Astrocyte (in vitro differentiated cells and primary cell): Measurements from ENCODE around the gene FAM234B. TPM values are rescaled to one million over a fixed set of nuclear protein-coding genes. Genes with fewer than 3 reads are reported as not detected.
A peak's percentile ranks its signal among the peaks of the same experiment; 100 is the strongest.

Source experiments
- DNase-seq: peaks from one replicate; pipeline ENCODE4 v3.0.0-alpha.2; 2010; ENCODE audit warnings: low read depth
- FAIRE-seq: peaks from 2 replicates; lab custom pipeline; 2011; peaks lifted over from hg19 to GRCh38; lab: Jason Lieb, UNC
- H2AFZ ChIP-seq: 2 replicates; pipeline ENCODE4 v1.6.0; 2012; ENCODE audit warnings: low read depth, low read length, inconsistent platforms
- H3K27ac ChIP-seq: 2 replicates; pipeline ENCODE4 v1.5.1; 2011; ENCODE audit warnings: low read depth, low read length, inconsistent platforms
- H3K27me3 ChIP-seq: 2 replicates; pipeline ENCODE4 v1.6.0; 2011; ENCODE audit warnings: low read length, inconsistent platforms; ENCODE audit not compliant: insufficient read depth
- H3K36me3 ChIP-seq: 2 replicates; pipeline ENCODE4 v1.5.1; 2011; ENCODE audit warnings: low read length, inconsistent platforms; ENCODE audit not compliant: insufficient read depth
- H3K4me1 ChIP-seq: 2 replicates; pipeline ENCODE4 v1.5.1; 2011; ENCODE audit warnings: low read length, inconsistent platforms; ENCODE audit not compliant: insufficient read depth
- H3K4me2 ChIP-seq: 2 replicates; pipeline ENCODE4 v1.6.0; 2012; ENCODE audit warnings: low read length, inconsistent platforms
- H3K4me3 ChIP-seq: 2 replicates; pipeline ENCODE4 v1.5.1; 2011; ENCODE audit warnings: low read depth, mild to moderate bottlenecking, low read length, inconsistent platforms; ENCODE audit not compliant: insufficient read depth
- H3K79me2 ChIP-seq: 2 replicates; pipeline ENCODE4 v1.6.0; 2012; ENCODE audit warnings: mild to moderate bottlenecking, low read length, inconsistent platforms; ENCODE audit not compliant: insufficient read depth
- H3K9ac ChIP-seq: 2 replicates; pipeline ENCODE4 v1.6.0; 2012; ENCODE audit warnings: mild to moderate bottlenecking, low read length, inconsistent platforms
- H3K9me3 ChIP-seq: 2 replicates; pipeline ENCODE4 v1.5.1; 2012; ENCODE audit warnings: low read depth, mild to moderate bottlenecking, low read length, inconsistent platforms; ENCODE audit not compliant: insufficient read depth
- H4K20me1 ChIP-seq: 2 replicates; pipeline ENCODE4 v1.6.0; 2012; ENCODE audit warnings: low read length, inconsistent platforms; ENCODE audit not compliant: insufficient read depth
- H3K27ac Mint-ChIP-seq: one replicate; pipeline ENCODE4 v1.8.0; 2021; ENCODE audit warnings: mild to moderate bottlenecking, mixed read lengths; ENCODE audit not compliant: unreplicated experiment
- H3K27me3 Mint-ChIP-seq: one replicate; pipeline ENCODE4 v1.8.0; 2021; ENCODE audit warnings: low read depth, mixed read lengths; ENCODE audit not compliant: unreplicated experiment
- H3K36me3 Mint-ChIP-seq: one replicate; pipeline ENCODE4 v1.8.0; 2021; ENCODE audit warnings: low read depth, mixed read lengths; ENCODE audit not compliant: unreplicated experiment
- H3K4me1 Mint-ChIP-seq: one replicate; pipeline ENCODE4 v1.8.0; 2021; ENCODE audit warnings: low read depth, mixed read lengths; ENCODE audit not compliant: unreplicated experiment
- H3K4me3 Mint-ChIP-seq: one replicate; pipeline ENCODE4 v1.8.0; 2021; ENCODE audit warnings: mild to moderate bottlenecking, moderate library complexity, mixed read lengths; ENCODE audit not compliant: unreplicated experiment
- H3K9me3 Mint-ChIP-seq: one replicate; pipeline ENCODE4 v1.8.0; 2021; ENCODE audit warnings: mild to moderate bottlenecking, mixed read lengths; ENCODE audit not compliant: unreplicated experiment
- CTCF ChIP-seq: IDR thresholded peaks from 2 replicates; pipeline ENCODE4 v1.5.1; 2011; ENCODE audit warnings: low read depth, mild to moderate bottlenecking, inconsistent platforms, low read length, moderate library complexity; ENCODE audit not compliant: insufficient read depth
- EZH2 ChIP-seq: IDR thresholded peaks from 2 replicates; pipeline ENCODE4 v1.6.1; 2012; ENCODE audit warnings: mild to moderate bottlenecking, low read length, inconsistent platforms; ENCODE audit not compliant: insufficient read depth
- total RNA-seq: library from RNA; stranded (reverse); gene quantifications from 2 replicates; pipeline ENCODE4 v1.2.1, GENCODE V29; 2021

FAM234B gene
- total RNA-seq, 1 donor from 2014 or later: 6.2 TPM

GRCh38 chr12:13100605-13100881 lies 56.4 kb downstream of the FAM234B start:
- FAIRE-seq: no peak
- H4K20me1 ChIP-seq: no peaks in the 10 kb centered on the region
- H3K27ac ChIP-seq: peak overlapping the region; percentile 98
- peak overlapping the region; percentile 58 for H2AFZ ChIP-seq
- no peaks in the 10 kb centered on the region for H3K79me2 ChIP-seq
- peaks cover 46% of the 10 kb centered on the region for H3K4me1 ChIP-seq
- peak overlapping the region; percentile 88 for H3K4me2 ChIP-seq
- H3K9me3 Mint-ChIP-seq: no peaks in the 10 kb centered on the region
- no peaks in the 10 kb centered on the region for H3K9me3 ChIP-seq
- no peaks in the 10 kb centered on the region for H3K27me3 Mint-ChIP-seq
- peak overlapping the region; percentile 57 for H3K4me3 ChIP-seq
- DNase-seq: no peak
- H3K36me3 Mint-ChIP-seq: no peaks in the 10 kb centered on the region
- peaks cover 44% of the 10 kb centered on the region for H3K4me1 Mint-ChIP-seq
- H3K4me3 Mint-ChIP-seq: peak overlapping the region; percentile 76
- peak overlapping the region; percentile 94 for H3K9ac ChIP-seq
- no peaks in the 10 kb centered on the region for H3K36me3 ChIP-seq
- no peaks in the 10 kb centered on the region for H3K27me3 ChIP-seq
- H3K27ac Mint-ChIP-seq: peak overlapping the region; percentile 97
- no peak for TF ChIP-seq CTCF
- no peak for TF ChIP-seq EZH2

- FAIRE-seq: no peak
- Mint-ChIP-seq H3K27me3 (no peaks in the 10 kb centered on the region), H3K36me3 (no peaks in the 10 kb centered on the region), H3K27ac (peak overlapping the region; percentile 97), H3K4me3 (peak overlapping the region; percentile 76), H3K4me1 (peaks cover 44% of the 10 kb centered on the region), H3K9me3 (no peaks in the 10 kb centered on the region)
- Histone ChIP-seq H3K27me3 (no peaks in the 10 kb centered on the region), H3K4me3 (peak overlapping the region; percentile 57), H3K9ac (peak overlapping the region; percentile 94), H3K4me1 (peaks cover 46% of the 10 kb centered on the region), H3K9me3 (no peaks in the 10 kb centered on the region), H4K20me1 (no peaks in the 10 kb centered on the region), H3K27ac (peak overlapping the region; percentile 98), H2AFZ (peak overlapping the region; percentile 66), H3K4me2 (peak overlapping the region; percentile 88), H3K79me2 (no peaks in the 10 kb centered on the region), H3K36me3 (no peaks in the 10 kb centered on the region)
- TF ChIP-seq CTCF: no peak
- TF ChIP-seq EZH2: no peak
- peak; percentile 72 for DNase-seq
Measured at GRCh38 chr12:13100882-13101769, 56.9 kb downstream of the FAM234B start.

- Histone ChIP-seq H3K27me3 (no peaks in the 10 kb centered on the region), H3K36me3 (no peaks in the 10 kb centered on the region), H3K9me3 (no peaks in the 10 kb centered on the region), H3K79me2 (no peaks in the 10 kb centered on the region), H3K27ac (peak overlapping the region; percentile 97), H2AFZ (peak overlapping the region; percentile 66), H3K4me3 (peak overlapping the region; percentile 54), H4K20me1 (no peaks in the 10 kb centered on the region), H3K4me2 (peak overlapping the region; percentile 88), H3K9ac (peak overlapping the region; percentile 94), H3K4me1 (peaks cover 46% of the 10 kb centered on the region)
- peaks cover 44% of the 10 kb centered on the region for H3K4me1 Mint-ChIP-seq
- no peaks in the 10 kb centered on the region for H3K36me3 Mint-ChIP-seq
- no peak for DNase-seq
- no peaks in the 10 kb centered on the region for H3K9me3 Mint-ChIP-seq
- FAIRE-seq: no peak
- H3K27ac Mint-ChIP-seq: peak overlapping the region; percentile 86
- no peaks in the 10 kb centered on the region for H3K27me3 Mint-ChIP-seq
- no peak overlapping the region for H3K4me3 Mint-ChIP-seq
- no peak for TF ChIP-seq EZH2
- no peak for TF ChIP-seq CTCF
Measured at GRCh38 chr12:13101821-13102375, 57.7 kb downstream of the FAM234B start.
